H1 (cell line): Measurements from ENCODE around the gene RNF175. TPM values are rescaled to one million over a fixed set of nuclear protein-coding genes. Genes with fewer than 3 reads are reported as not detected.

Source experiments
- CTCF ChIA-PET: fragments of 300-600 bp; sonication (Branson Sonifier 250); formaldehyde crosslinking; loops from one replicate; lab custom pipeline; 2021; ENCODE audit not compliant: partially characterized antibody; lab: Charles Lee
- POLR2A ChIA-PET: fragments of 300-600 bp; sonication (Branson Sonifier 250); formaldehyde crosslinking; loops from one replicate; lab custom pipeline; 2021; ENCODE audit warnings: inconsistent platforms; ENCODE audit not compliant: partially characterized antibody; lab: Charles Lee
- DNase-seq, 2 experiments: peaks; one replicate each; pipeline versions ENCODE4 v3.0.0 to v3.0.0-alpha.2; 2010 to 2022; ENCODE audit warnings: low spot score in 2 of 2, low read depth in 1 of 2, mixed read lengths in 1 of 2
- FAIRE-seq: peaks from 2 replicates; lab custom pipeline; 2011; peaks lifted over from hg19 to GRCh38; lab: Jason Lieb, UNC
- H2AFZ ChIP-seq: 2 replicates; pipeline ENCODE4 v1.8.1; 2012; ENCODE audit warnings: low read length, inconsistent platforms
- H2AK5ac ChIP-seq: 2 replicates; pipeline ENCODE4 v1.6.1; 2013; ENCODE audit warnings: low read depth, low read length
- H2BK120ac ChIP-seq: replicated peaks from 2 replicates; pipeline ENCODE3; 2013; ENCODE audit warnings: low read depth, low read length, inconsistent platforms
- H2BK12ac ChIP-seq: 2 replicates; pipeline ENCODE4 v1.6.1; 2013; ENCODE audit warnings: low read depth, low read length
- H2BK15ac ChIP-seq: 2 replicates; pipeline ENCODE4 v1.6.1; 2013; ENCODE audit warnings: low read length
- H2BK20ac ChIP-seq: 2 replicates; pipeline ENCODE4 v1.6.1; 2013; ENCODE audit warnings: low read length
- H2BK5ac ChIP-seq: 2 replicates; pipeline ENCODE4 v1.6.1; 2013; ENCODE audit warnings: low read depth, low read length
- H3K14ac ChIP-seq: 2 replicates; pipeline ENCODE4 v1.6.1; 2013; ENCODE audit warnings: inconsistent platforms; ENCODE audit not compliant: insufficient read length
- H3K18ac ChIP-seq: 2 replicates; pipeline ENCODE4 v1.6.1; 2013; ENCODE audit warnings: low read length; ENCODE audit errors: extremely low read depth
- H3K23ac ChIP-seq: 2 replicates; pipeline ENCODE4 v1.6.1; 2013; ENCODE audit warnings: inconsistent platforms; ENCODE audit not compliant: insufficient read length
- H3K23me2 ChIP-seq: 2 replicates; pipeline ENCODE4 v1.6.1; 2013; ENCODE audit warnings: low read depth, low read length
- H3K27ac ChIP-seq: 2 replicates; pipeline ENCODE4 v1.6.1; 2011; ENCODE audit warnings: low read depth, low read length, inconsistent platforms
- H3K27me3 ChIP-seq, 4 experiments: replicated peaks in 1 of 4; 1 replicate in 1 of 4; 2 replicates in 3 of 4; pipeline versions ENCODE4 v1.6.1 to v1.8.1; 2011 to 2013; ENCODE audit warnings: low read length in 3 of 4, mild to moderate bottlenecking in 3 of 4, inconsistent platforms in 2 of 4, mixed read lengths in 2 of 4, moderate library complexity in 1 of 4; ENCODE audit not compliant: control insufficient read depth in 3 of 4, insufficient read depth in 3 of 4; ENCODE audit errors: extremely low read depth in 1 of 4
- H3K36me3 ChIP-seq, 4 experiments: 2 replicates each; pipeline versions ENCODE4 v1.6.1 to v1.8.1; 2011 to 2013; ENCODE audit warnings: mild to moderate bottlenecking in 4 of 4, low read length in 3 of 4, moderate library complexity in 2 of 4, control low read depth in 1 of 4, inconsistent platforms in 1 of 4; ENCODE audit not compliant: insufficient read depth in 4 of 4, control insufficient read depth in 2 of 4
- H3K4ac ChIP-seq: replicated peaks from 2 replicates; pipeline ENCODE3; 2013; ENCODE audit warnings: low read length, low read depth, mixed read lengths, inconsistent platforms; ENCODE audit not compliant: insufficient read length
- H3K4me1 ChIP-seq, 4 experiments: replicated peaks in 1 of 4; 1 replicate in 1 of 4; 2 replicates in 3 of 4; pipeline versions ENCODE4 v1.6.1 to v1.8.1; 2011 to 2013; ENCODE audit warnings: low read length in 3 of 4, inconsistent platforms in 2 of 4, mixed read lengths in 1 of 4; ENCODE audit not compliant: insufficient read depth in 4 of 4, control insufficient read depth in 3 of 4
- H3K4me2 ChIP-seq, 2 experiments: 2 replicates each; pipeline versions ENCODE4 v1.6.1 to v1.8.1; 2011 to 2013; ENCODE audit warnings: low read depth in 2 of 2, low read length in 2 of 2, control low read depth in 1 of 2, inconsistent platforms in 1 of 2, mild to moderate bottlenecking in 1 of 2; ENCODE audit not compliant: insufficient read depth in 1 of 2
- H3K4me3 ChIP-seq, 4 experiments: fragments of 200-600, 300-600 bp in 1 of 4; sonication (generic), shearing (Covaris generic), sonication (Bioruptor Twin) in 1 of 4; 2 replicates each; pipeline versions ENCODE4 v1.5.1 to v1.8.1; 2011 to 2016; ENCODE audit warnings: low read length in 4 of 4, low read depth in 3 of 4, control low read depth in 2 of 4, inconsistent platforms in 2 of 4, mild to moderate bottlenecking in 2 of 4, mixed read lengths in 1 of 4, moderate library complexity in 1 of 4; ENCODE audit not compliant: insufficient read depth in 2 of 4; ENCODE audit errors: extremely low read depth in 1 of 4
- H3K56ac ChIP-seq: replicated peaks from 2 replicates; pipeline ENCODE3; 2013; ENCODE audit warnings: low read depth, mild to moderate bottlenecking, mixed read lengths, low read length, inconsistent platforms; ENCODE audit not compliant: insufficient read length
- H3K79me1 ChIP-seq: 2 replicates; pipeline ENCODE4 v1.6.1; 2013; ENCODE audit warnings: low read depth, low read length, control low read depth
- H3K79me2 ChIP-seq, 2 experiments: 2 replicates each; pipeline versions ENCODE4 v1.6.1 to v1.8.1; 2012 to 2013; ENCODE audit warnings: low read length in 2 of 2, mild to moderate bottlenecking in 2 of 2, inconsistent platforms in 1 of 2; ENCODE audit not compliant: insufficient read depth in 2 of 2, control insufficient read depth in 1 of 2
- H3K9ac ChIP-seq, 4 experiments: replicated peaks in 1 of 4; 1 replicate in 1 of 4; 2 replicates in 3 of 4; pipeline versions ENCODE4 v1.6.1 to v1.8.1; 2011 to 2013; ENCODE audit warnings: low read depth in 3 of 4, low read length in 3 of 4, control low read depth in 2 of 4, mild to moderate bottlenecking in 2 of 4, moderate library complexity in 2 of 4, inconsistent platforms in 1 of 4; ENCODE audit errors: extremely low read depth in 1 of 4
- H3K9me3 ChIP-seq, 2 experiments: 2 replicates each; pipeline versions ENCODE4 v1.6.1 to v1.8.1; 2012 to 2013; ENCODE audit warnings: mild to moderate bottlenecking in 2 of 2, moderate library complexity in 2 of 2, control low read depth in 1 of 2, inconsistent platforms in 1 of 2, low read depth in 1 of 2, low read length in 1 of 2, mixed read lengths in 1 of 2; ENCODE audit not compliant: insufficient read depth in 2 of 2
- H4K20me1 ChIP-seq, 2 experiments: replicated peaks in 1 of 2; 2 replicates each; pipeline versions ENCODE3 to v1.8.1; 2011 to 2013; ENCODE audit warnings: inconsistent platforms in 2 of 2, low read length in 2 of 2, mild to moderate bottlenecking in 1 of 2; ENCODE audit not compliant: insufficient read depth in 2 of 2, control insufficient read depth in 1 of 2
- H4K5ac ChIP-seq: 2 replicates; pipeline ENCODE4 v1.6.1; 2013; ENCODE audit warnings: low read length, low read depth, mixed read lengths, inconsistent platforms; ENCODE audit not compliant: insufficient read length
- H4K8ac ChIP-seq: 2 replicates; pipeline ENCODE4 v1.8.0; 2013; ENCODE audit warnings: mild to moderate bottlenecking, moderate library complexity, low read length, inconsistent platforms; ENCODE audit not compliant: insufficient read depth; ENCODE audit errors: extremely low read depth
- H4K91ac ChIP-seq: replicated peaks from 2 replicates; pipeline ENCODE3; 2013; ENCODE audit warnings: low read length, mixed read lengths, inconsistent platforms; ENCODE audit not compliant: insufficient read length
- BACH1 ChIP-seq: IDR thresholded peaks from 2 replicates; pipeline ENCODE4 v1.6.1; 2012; ENCODE audit warnings: low read length, improper control_type of control experiment
- CHD1 ChIP-seq: IDR thresholded peaks from 2 replicates; pipeline ENCODE4 v1.6.1; 2012; ENCODE audit warnings: low read depth, low read length, improper control_type of control experiment
- EZH2 ChIP-seq: fragments of 200-600 bp; sonication (generic); IDR thresholded peaks from 2 replicates; pipeline ENCODE4 v1.7.1; 2012; ENCODE audit warnings: low read depth, mild to moderate bottlenecking, moderate library complexity, low read length, inconsistent platforms; ENCODE audit not compliant: severe bottlenecking
- KDM4A ChIP-seq: IDR thresholded peaks from one replicate; pipeline ENCODE4 v1.7.1; 2012; ENCODE audit warnings: low read depth, mild to moderate bottlenecking, moderate library complexity, low read length, inconsistent platforms; ENCODE audit not compliant: severe bottlenecking
- MAX ChIP-seq: IDR thresholded peaks from 2 replicates; pipeline ENCODE4 v1.6.1; 2012; ENCODE audit warnings: inconsistent platforms
- PHF8 ChIP-seq: fragments of 200-600 bp; sonication (generic); conservative IDR thresholded peaks from 2 replicates; pipeline ENCODE4 v1.7.1; 2012; ENCODE audit warnings: low read depth, mild to moderate bottlenecking, inconsistent platforms, low read length, moderate library complexity
- POLR2A ChIP-seq, 2 experiments: IDR thresholded peaks; 1 replicate in 1 of 2; 2 replicates in 1 of 2; pipeline ENCODE4 v1.6.1; 2011; ENCODE audit warnings: low read depth in 2 of 2, low read length in 2 of 2, mild to moderate bottlenecking in 2 of 2; ENCODE audit errors: control extremely low read depth in 1 of 2
- POLR2AphosphoS5 ChIP-seq: IDR thresholded peaks from 2 replicates; pipeline ENCODE4 v1.6.1; 2011; ENCODE audit warnings: low read depth, low read length
- RNF2 ChIP-seq: fragments of 200-900, 300-1000 bp; sonication (generic); IDR thresholded peaks from 2 replicates; pipeline ENCODE4 v1.7.1; 2016; ENCODE audit warnings: borderline replicate concordance, low read depth, mild to moderate bottlenecking, antibody characterized with exemption, low read length; ENCODE audit not compliant: poor library complexity, severe bottlenecking; ENCODE audit errors: missing control alignments
- TAF1 ChIP-seq: IDR thresholded peaks from 2 replicates; pipeline ENCODE4 v1.6.1; 2011; ENCODE audit warnings: mild to moderate bottlenecking, low read depth, low read length
- TAF7 ChIP-seq: optimal IDR thresholded peaks from 2 replicates; pipeline ENCODE3; 2011; ENCODE audit warnings: low read depth, mild to moderate bottlenecking, inconsistent platforms, low read length, moderate library complexity, borderline replicate concordance
- WGBS, 2 experiments: shearing (Covaris generic) in 1 of 2; methylation state at CpG; one replicate each; pipeline versions ENCODE4 v1.1.6 to v1.1.7; 2013 to 2015; ENCODE audit warnings: low lambda C conversion rate in 2 of 2, mixed read lengths in 2 of 2, inconsistent platforms in 1 of 2, low coverage in 1 of 2, missing lambda C conversion rate in 1 of 2; ENCODE audit not compliant: insufficient replicate concordance in 2 of 2, insufficient coverage in 1 of 2, insufficient read length in 1 of 2; ENCODE audit errors: extremely low coverage in 1 of 2, missing lambda C conversion rate in 1 of 2; 5-methylcytosine and 5-hydroxymethylcytosine counted together
- polyA plus RNA-seq, 7 experiments: library from polyadenylated mRNA; depleted of rRNA in 3 of 7; stranded (reverse) in 5 of 7; unstranded in 2 of 7; fragments of >200 nt in 5 of 7; fragments of 200-250 nt in 2 of 7; gene quantifications; 1 replicate in 5 of 7; 2 replicates in 1 of 7; 4 replicates in 1 of 7; pipeline versions ENCODE4 v1.2.1 to v1.2.3, GENCODE V29; 2011 to 2013; ENCODE audit warnings: missing spikeins in 2 of 7, mixed read lengths in 2 of 7
- total RNA-seq: library from RNA; stranded (reverse); fragmentation: NEBNext Ultra II Directional; extraction: Animal tissue kit (Norgen Biotek cat#: 25700); gene quantifications from 2 replicates; pipeline ENCODE4 v1.2.1, GENCODE V29; 2021

The RNF175 gene
- total and polyA plus RNA-seq, 2 of the 8 experiments (the other 6 are each of a cell fraction or from before 2014, with no cell fraction given), result 7.9 to 9.8 TPM

GRCh38 chr4:153798901-153799693 is 39.3 kb upstream of the RNF175 start:
- H3K4me1 ChIP-seq, result no peaks in the 10 kb centered on the region
- H3K56ac ChIP-seq, result no peak overlapping the region
- no peak overlapping the region for H2BK5ac ChIP-seq
- H3K23ac ChIP-seq, result no peak overlapping the region
- H3K4me3 ChIP-seq, result no peak overlapping the region
- no peaks in the 10 kb centered on the region for H3K9me3 ChIP-seq
- no peaks in the 10 kb centered on the region for H3K36me3 ChIP-seq
- H2AFZ ChIP-seq, result no peak overlapping the region
- no peaks in the 10 kb centered on the region for H3K23me2 ChIP-seq
- no peaks in the 10 kb centered on the region for H3K27me3 ChIP-seq
- no peak overlapping the region for H4K8ac ChIP-seq
- no peaks in the 10 kb centered on the region for H3K79me1 ChIP-seq
- H3K9ac ChIP-seq, result no peak overlapping the region
- H2BK15ac ChIP-seq, result no peak overlapping the region
- WGBS, 2 experiments, result 83% methylated on average over 3 of the region's 3 CpGs; no CpG with 5 or more reads in 1 of the 2 experiments
- H2BK120ac ChIP-seq, result no peak overlapping the region
- DNase-seq (no peak), FAIRE-seq (peak; percentile 73)
- H3K79me2 ChIP-seq, result no peaks in the 10 kb centered on the region
- H4K91ac ChIP-seq, result no peak overlapping the region
- POLR2A ChIA-PET, result interaction anchor here (0.7 to 1.3 kb wide), 4 partner anchors 11 to 17 kb away, joined by 3 read pairs; no protein-coding TSS in a partner anchor
- no peak overlapping the region for H3K4ac ChIP-seq
- H2AK5ac ChIP-seq, result no peak overlapping the region
- H2BK12ac ChIP-seq, result no peak overlapping the region
- H3K4me2 ChIP-seq, result no peak overlapping the region
- CTCF ChIA-PET, result interaction anchor here (1.2 to 9.5 kb wide), 4 partner anchors 8 to 284 kb away, joined by 4 to 117 read pairs (median 4); no protein-coding TSS in a partner anchor
- no peak overlapping the region for H2BK20ac ChIP-seq
- no peak overlapping the region for H4K5ac ChIP-seq
- TF ChIP-seq MAX (no peak), EZH2 (no peak), POLR2AphosphoS5 (no peak), RNF2 (no peak), PHF8 (no peak), BACH1 (no peak), KDM4A (no peak), POLR2A (IDR thresholded peaks at IDR 0.05; ENCODE audit: control extremely low read depth in 1 of 2, low read depth in 2 of 2, low read length in 2 of 2) (no peak), TAF1 (no peak), CHD1 (no peak), TAF7 (no peak)
- H3K18ac ChIP-seq, result no peak overlapping the region
- no peaks in the 10 kb centered on the region for H4K20me1 ChIP-seq
- H3K14ac ChIP-seq, result no peak overlapping the region
- no peak overlapping the region for H3K27ac ChIP-seq
